Thoracic aorta (tissue), 2 donors: ENCODE results near the gene CASQ1. TPM values are rescaled to one million over a fixed set of nuclear protein-coding genes. Genes with fewer than 3 reads are reported as not detected.

Source experiments
- ATAC-seq: fragments of 150-250 bp; one replicate; pipeline ENCODE4 v1.8.0; 2017; ENCODE audit warnings: low read depth; ENCODE audit not compliant: insufficient number of reproducible peaks, low FRiP score
- DNase-seq: peaks from one replicate; pipeline ENCODE4 v3.0.0-alpha.2; 2020; ENCODE audit warnings: low spot score
- H3K27ac ChIP-seq, 2 donors: fragments of 200-600 bp; sonication (generic); 1 replicate in 1 of 2; 2 replicates in 1 of 2; pipeline ENCODE4 v1.5.1; 2016; ENCODE audit warnings: mild to moderate bottlenecking in 2 of 2, moderate library complexity in 2 of 2
- H3K27me3 ChIP-seq: fragments of 200-600 bp; sonication (generic); replicated peaks from 2 replicates; pipeline ENCODE4 v1.6.0; 2016; ENCODE audit warnings: mild to moderate bottlenecking; ENCODE audit not compliant: insufficient read depth
- H3K36me3 ChIP-seq: fragments of 200-600 bp; sonication (generic); one replicate; pipeline ENCODE4 v1.5.1; 2016
- H3K4me1 ChIP-seq, 2 donors: fragments of 200-600 bp; sonication (generic); 1 replicate in 1 of 2; 2 replicates in 1 of 2; pipeline versions ENCODE4 v1.5.1 to v1.6.0; 2016; ENCODE audit warnings: low read depth in 2 of 2, mild to moderate bottlenecking in 1 of 2; ENCODE audit not compliant: control insufficient read depth in 1 of 2
- H3K4me3 ChIP-seq: fragments of 200-600 bp; sonication (generic); 2 replicates; pipeline ENCODE4 v1.5.1; 2016; ENCODE audit warnings: mild to moderate bottlenecking
- H3K9me3 ChIP-seq: fragments of 200-600 bp; sonication (generic); 2 replicates; pipeline ENCODE4 v1.5.1; 2016
- CTCF ChIP-seq: fragments of 200-600 bp; sonication (generic); IDR thresholded peaks from one replicate; pipeline ENCODE4 v1.5.1; 2019; ENCODE audit warnings: antibody characterized with exemption
- total RNA-seq, 2 donors: library from RNA; depleted of rRNA; stranded (reverse); fragments of >200 nt; gene quantifications; one replicate each; pipeline versions ENCODE4 v1.1.0 to v1.2.3, GENCODE V29; 2016

The CASQ1 gene
- total RNA-seq, 2 donors from 2014 or later, result 6.0 to 10.7 TPM

GRCh38 chr1:160228431-160228830, 38.1 kb downstream of the CASQ1 start:
- no peak for TF ChIP-seq CTCF
- Histone ChIP-seq H3K4me1 (no peaks in the 10 kb centered on the region), H3K9me3 (no peaks in the 10 kb centered on the region), H3K27me3 (no peaks in the 10 kb centered on the region), H3K36me3 (peaks cover 66% of the 10 kb centered on the region), H3K27ac (no peak overlapping the region), H3K4me3 (no peak overlapping the region)
- DNase-seq (no peak), ATAC-seq (no peak)

- H3K27ac ChIP-seq, result no peak overlapping the region
- H3K27me3 ChIP-seq, result no peaks in the 10 kb centered on the region
- TF ChIP-seq CTCF, result no peak
- H3K4me3 ChIP-seq, result no peak overlapping the region
- ATAC-seq, result no peak
- no peak for DNase-seq
- no peaks in the 10 kb centered on the region for H3K4me1 ChIP-seq
- H3K36me3 ChIP-seq, result peaks cover 53% of the 10 kb centered on the region
- no peaks in the 10 kb centered on the region for H3K9me3 ChIP-seq
Measured at GRCh38 chr1:160232911-160233310, 42.5 kb downstream of the CASQ1 start.

- Histone ChIP-seq H3K27me3 (no peaks in the 10 kb centered on the region), H3K4me1 (no peaks in the 10 kb centered on the region), H3K4me3 (no peak overlapping the region), H3K9me3 (no peaks in the 10 kb centered on the region), H3K27ac (no peak overlapping the region), H3K36me3 (peaks cover 48% of the 10 kb centered on the region)
- no peak for DNase-seq
- ATAC-seq, result no peak
- TF ChIP-seq CTCF, result no peak
Measured at GRCh38 chr1:160236806-160237205, 46.4 kb downstream of the CASQ1 start.

- Histone ChIP-seq H3K27me3 (no peaks in the 10 kb centered on the region), H3K4me3 (no peak overlapping the region), H3K9me3 (no peaks in the 10 kb centered on the region), H3K4me1 (no peaks in the 10 kb centered on the region), H3K36me3 (peaks cover 44% of the 10 kb centered on the region), H3K27ac (no peak overlapping the region)
- TF ChIP-seq CTCF, result no peak
- DNase-seq (no peak), ATAC-seq (no peak)
Measured at GRCh38 chr1:160237558-160237957, 47.2 kb downstream of the CASQ1 start.

- Histone ChIP-seq H3K9me3 (no peaks in the 10 kb centered on the region), H3K4me1 (no peaks in the 10 kb centered on the region), H3K27ac (no peak overlapping the region), H3K4me3 (no peak overlapping the region), H3K27me3 (no peaks in the 10 kb centered on the region), H3K36me3 (peaks cover 44% of the 10 kb centered on the region)
- DNase-seq (no peak), ATAC-seq (no peak)
- no peak for TF ChIP-seq CTCF
Measured at GRCh38 chr1:160238408-160238807, 48.0 kb downstream of the CASQ1 start.
